Chondrocyte (in vitro differentiated cells): ENCODE data around the gene PCDHGB2. TPM values are rescaled to one million over a fixed set of nuclear protein-coding genes. Genes with fewer than 3 reads are reported as not detected.
"Not testable (repeated sequence)": the region's sequence is repeated elsewhere in the genome, so short reads cannot be mapped to it uniquely, and the experiment has no call there.

Experiments
- DNase-seq: peaks from one replicate; pipeline ENCODE4 v3.0.0; 2021; ENCODE audit warnings: mixed read lengths, low spot score
- H3K27ac Mint-ChIP-seq: one replicate; pipeline ENCODE4 v1.8.0; 2021; ENCODE audit warnings: mild to moderate bottlenecking, moderate library complexity, mixed read lengths; ENCODE audit not compliant: unreplicated experiment
- H3K27me3 Mint-ChIP-seq: 2 replicates; pipeline ENCODE4 v1.8.0; 2021; ENCODE audit warnings: low read depth, mixed read lengths
- H3K36me3 Mint-ChIP-seq: 2 replicates; pipeline ENCODE4 v1.8.0; 2021; ENCODE audit warnings: low read depth, mixed read lengths
- H3K4me1 Mint-ChIP-seq: 2 replicates; pipeline ENCODE4 v1.8.0; 2021; ENCODE audit warnings: low read depth, mild to moderate bottlenecking, mixed read lengths
- H3K4me3 Mint-ChIP-seq: one replicate; pipeline ENCODE4 v1.8.0; 2021; ENCODE audit warnings: mild to moderate bottlenecking, moderate library complexity, mixed read lengths; ENCODE audit not compliant: unreplicated experiment
- H3K9me3 Mint-ChIP-seq: 2 replicates; pipeline ENCODE4 v1.8.0; 2021; ENCODE audit warnings: low read depth, mixed read lengths
- CTCF ChIP-seq: fragments of 200-600 bp; sonication (generic); IDR thresholded peaks from 2 replicates; pipeline ENCODE4 v1.5.0; 2021; ENCODE audit warnings: antibody characterized with exemption, mild to moderate bottlenecking, moderate library complexity
- total RNA-seq: library from RNA; stranded (reverse); gene quantifications from 3 replicates; pipeline ENCODE4 v1.2.1, GENCODE V29; 2021

Gene PCDHGB2
- total RNA-seq, 1 donor from 2014 or later: 1.0 TPM

DNA sequence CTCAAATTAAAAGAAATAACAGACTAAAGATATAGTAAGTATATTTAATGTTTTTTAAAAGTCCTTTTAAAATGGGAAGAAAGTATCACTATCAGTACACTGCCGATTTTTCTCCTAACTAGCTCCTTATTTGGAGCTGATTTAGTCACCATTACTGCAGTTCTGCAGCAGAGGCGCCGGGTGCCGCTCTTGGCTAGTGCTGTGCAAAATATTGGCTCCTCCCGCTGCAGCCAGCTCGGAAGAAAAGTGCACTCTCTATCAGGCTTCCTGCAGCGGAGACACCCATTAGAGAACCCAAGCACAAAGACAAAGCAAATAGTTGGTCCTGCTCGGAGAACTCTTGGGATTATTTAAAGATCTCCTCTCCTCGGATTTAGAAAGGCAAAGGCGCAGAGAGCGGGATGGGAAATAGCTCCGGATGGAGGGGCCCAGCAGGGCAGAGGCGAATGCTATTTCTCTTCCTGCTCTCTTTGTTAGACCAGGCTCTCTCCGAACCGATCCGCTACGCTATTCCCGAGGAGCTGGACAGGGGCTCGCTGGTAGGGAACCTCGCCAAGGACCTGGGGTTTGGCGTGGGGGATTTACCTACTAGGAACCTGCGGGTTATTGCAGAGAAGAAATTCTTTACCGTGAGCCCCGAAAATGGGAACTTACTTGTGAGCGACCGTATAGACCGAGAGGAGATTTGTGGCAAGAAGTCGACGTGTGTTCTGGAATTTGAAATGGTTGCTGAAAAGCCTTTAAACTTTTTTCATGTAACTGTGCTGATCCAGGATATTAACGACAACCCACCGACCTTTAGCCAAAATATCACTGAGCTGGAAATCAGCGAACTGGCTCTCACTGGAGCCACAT, 10.4 kb downstream of the PCDHGB2 start, which contains the start of gene PCDHGB3:
PCDHGB3 (plus strand) TSS at position 249 of the 855 bp plus-strand sequence; CDS start at position 402, 153 bp downstream.
- no peak within 1 kb of the TSS for H3K27ac Mint-ChIP-seq
- no peak for DNase-seq
- no peak for TF ChIP-seq CTCF
- peaks cover 10% of the 10 kb centered on the region for H3K36me3 Mint-ChIP-seq
- no peaks in the 10 kb centered on the region for H3K27me3 Mint-ChIP-seq
- peaks cover 53% of the 10 kb centered on the region for H3K9me3 Mint-ChIP-seq
- no peak within 1 kb of the TSS for H3K4me3 Mint-ChIP-seq
- no peaks in the 10 kb centered on the region for H3K4me1 Mint-ChIP-seq

- H3K27ac Mint-ChIP-seq: no peak overlapping the region
- no peak overlapping the region for H3K4me3 Mint-ChIP-seq
- no peaks in the 10 kb centered on the region for H3K27me3 Mint-ChIP-seq
- DNase-seq: no peak
- TF ChIP-seq CTCF: no peak
- H3K4me1 Mint-ChIP-seq: no peaks in the 10 kb centered on the region
- H3K36me3 Mint-ChIP-seq: peaks cover 11% of the 10 kb centered on the region
- peaks cover 51% of the 10 kb centered on the region for H3K9me3 Mint-ChIP-seq
Measured at GRCh38 chr5:141371572-141372475, 12.0 kb downstream of the PCDHGB2 start.

DNA sequence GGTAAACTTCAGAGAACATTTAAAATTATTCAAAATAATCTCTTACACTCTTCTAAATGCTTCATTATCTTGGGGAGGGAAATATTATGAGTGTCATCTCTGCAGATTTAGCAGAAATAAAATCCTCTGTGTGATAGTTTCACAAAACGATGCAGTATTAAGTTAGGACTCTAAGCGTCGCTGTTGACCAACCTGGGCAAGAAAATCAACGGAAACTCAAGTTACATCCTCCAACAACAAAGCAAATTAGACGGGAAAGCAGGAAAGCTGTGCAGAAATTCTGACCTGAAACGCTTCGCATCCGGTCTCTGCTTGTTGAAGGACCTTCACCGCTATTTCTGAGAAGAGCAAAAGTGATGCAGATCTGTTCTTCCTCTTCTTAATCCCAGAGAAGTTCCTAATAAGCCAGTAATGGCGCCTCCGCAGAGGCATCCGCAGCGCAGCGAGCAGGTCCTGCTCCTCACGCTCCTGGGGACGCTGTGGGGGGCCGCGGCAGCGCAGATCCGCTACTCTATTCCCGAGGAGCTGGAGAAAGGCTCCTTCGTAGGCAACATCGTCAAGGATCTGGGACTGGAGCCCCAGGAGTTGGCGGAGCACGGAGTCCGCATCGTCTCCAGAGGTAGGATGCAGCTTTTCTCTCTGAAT, 14.0 kb downstream of the PCDHGB2 start, which contains the start of gene PCDHGA6:
PCDHGA6 (plus strand) TSS at position 219 of the 645 bp plus-strand sequence; CDS start at position 412, 193 bp downstream.
- Mint-ChIP-seq H3K4me3 (no peak within 1 kb of the TSS), H3K36me3 (peaks cover 11% of the 10 kb centered on the region), H3K4me1 (no peaks in the 10 kb centered on the region), H3K9me3 (peaks cover 56% of the 10 kb centered on the region), H3K27ac (no peak within 1 kb of the TSS), H3K27me3 (no peaks in the 10 kb centered on the region)
- DNase-seq: no peak
- TF ChIP-seq CTCF: no peak

GRCh38 chr5:141374627-141375026, 14.8 kb downstream of the PCDHGB2 start:
- Mint-ChIP-seq H3K36me3 (peaks cover 11% of the 10 kb centered on the region), H3K27me3 (no peaks in the 10 kb centered on the region), H3K4me3 (no peak overlapping the region), H3K4me1 (no peaks in the 10 kb centered on the region), H3K27ac (no peak overlapping the region), H3K9me3 (peaks cover 55% of the 10 kb centered on the region)
- no peak for TF ChIP-seq CTCF
- DNase-seq: no peak

DNA sequence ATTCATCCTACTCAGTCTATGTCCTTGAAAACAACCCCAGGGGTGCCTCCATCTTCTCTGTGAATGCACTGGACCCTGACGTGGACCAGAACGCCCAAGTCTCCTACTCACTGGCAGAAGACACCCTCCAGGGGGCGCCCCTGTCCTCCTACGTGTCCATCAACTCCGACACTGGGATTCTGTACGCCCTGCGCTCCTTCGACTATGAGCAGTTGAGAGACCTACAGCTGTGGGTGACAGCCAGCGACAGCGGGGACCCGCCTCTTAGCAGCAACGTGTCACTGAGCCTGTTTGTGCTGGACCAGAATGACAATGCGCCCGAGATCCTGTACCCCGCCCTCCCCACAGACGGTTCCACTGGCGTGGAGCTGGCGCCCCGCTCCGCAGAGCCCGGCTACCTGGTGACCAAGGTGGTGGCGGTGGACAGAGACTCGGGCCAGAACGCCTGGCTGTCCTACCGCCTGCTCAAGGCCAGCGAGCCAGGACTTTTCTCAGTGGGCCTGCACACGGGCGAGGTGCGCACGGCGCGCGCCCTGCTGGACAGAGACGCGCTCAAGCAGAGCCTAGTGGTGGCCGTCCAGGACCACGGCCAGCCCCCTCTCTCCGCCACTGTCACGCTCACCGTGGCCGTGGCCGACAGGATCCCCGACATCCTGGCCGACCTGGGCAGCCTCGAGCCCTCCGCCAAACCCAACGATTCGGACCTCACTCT, 15.8 kb downstream of the PCDHGB2 start:
- not testable (repeated sequence) for H3K27ac Mint-ChIP-seq, H3K4me1 Mint-ChIP-seq, H3K27me3 Mint-ChIP-seq, DNase-seq, H3K4me3 Mint-ChIP-seq
- Mint-ChIP-seq H3K36me3 (peaks cover 11% of the 10 kb centered on the region), H3K9me3 (peaks cover 59% of the 10 kb centered on the region)
